HG03460 (cell line): Measurements from ENCODE around the gene TPM1.
"Not testable (repeated sequence)": the region's sequence is repeated elsewhere in the genome, so short reads cannot be mapped to it uniquely, and the experiment has no call there.

Source experiments
- ATAC-seq: cut with Tn5 transposase; IDR thresholded peaks from one replicate; pipeline ENCODE4 v1.9.1; 2021; ENCODE audit not compliant: unreplicated experiment

TPM1 gene

DNA sequence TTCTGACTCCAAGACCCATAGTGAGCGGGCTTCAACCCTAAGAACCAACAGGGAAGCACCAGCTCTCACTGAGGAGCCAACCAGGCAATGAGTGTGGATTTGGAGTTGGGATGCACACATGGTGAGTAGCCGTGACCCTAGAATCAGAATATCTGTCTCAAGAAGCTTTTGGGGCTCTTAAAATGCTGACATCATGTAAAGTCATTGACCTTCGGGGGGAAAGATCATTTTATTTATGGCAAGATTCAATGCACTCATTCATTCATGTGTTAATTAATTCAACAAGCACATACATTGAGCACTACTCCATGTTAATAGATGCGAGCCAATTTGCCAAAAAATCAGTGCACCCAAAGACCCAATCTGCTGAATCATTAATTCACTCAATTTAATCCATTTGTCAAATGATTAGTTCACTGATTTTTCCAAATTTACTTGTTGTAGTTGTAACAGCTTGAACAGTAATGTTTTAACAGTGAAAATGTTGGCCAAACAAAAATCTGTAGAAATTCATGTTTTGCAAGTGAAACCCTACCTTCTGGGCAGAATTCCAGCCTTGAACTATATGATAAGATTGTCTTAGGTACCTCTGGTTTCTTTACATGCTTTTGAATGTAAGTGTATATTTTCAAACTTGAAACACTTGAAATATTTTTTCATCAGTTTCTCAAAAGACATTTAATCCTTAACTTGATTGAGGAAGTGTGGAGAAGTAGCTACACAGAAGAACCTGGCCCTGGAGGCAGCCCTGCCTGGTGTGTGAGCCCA lies 49.3 kb downstream of the TPM1 start:
- ATAC-seq: no peak

DNA sequence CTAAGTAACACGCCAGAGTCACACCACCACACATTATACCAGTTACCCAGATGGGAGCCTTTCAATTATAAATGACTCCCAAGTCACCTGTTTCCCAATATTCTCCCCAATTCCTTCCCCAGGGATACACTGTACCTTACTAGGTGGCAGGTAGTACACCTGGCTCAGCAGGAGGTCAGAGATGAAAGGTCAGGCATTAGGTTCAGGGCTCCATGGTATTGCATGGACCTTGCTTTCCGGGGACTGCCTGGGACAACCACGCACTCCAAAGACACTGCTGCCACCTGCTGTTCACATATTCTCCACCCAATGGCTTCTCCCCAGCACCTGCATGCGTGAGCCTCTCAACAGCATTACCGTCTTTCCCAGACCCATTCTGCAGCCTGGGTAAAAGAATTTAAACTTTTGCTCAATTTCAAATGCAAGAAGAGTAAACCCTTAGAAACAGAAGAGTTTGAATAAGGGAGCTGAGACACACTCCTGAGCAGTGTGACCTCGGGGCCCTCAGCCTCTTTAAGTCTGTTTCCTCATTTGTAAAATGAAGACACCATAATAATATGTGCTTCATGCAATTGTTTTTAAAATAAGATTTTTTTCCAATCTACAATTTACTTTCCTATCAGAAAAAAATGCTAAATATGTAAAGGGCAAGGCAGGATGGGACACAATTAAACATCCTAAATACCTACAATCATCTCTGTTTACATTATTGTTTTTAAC lies 51.1 kb downstream of the TPM1 start:
- ATAC-seq: no peak

DNA sequence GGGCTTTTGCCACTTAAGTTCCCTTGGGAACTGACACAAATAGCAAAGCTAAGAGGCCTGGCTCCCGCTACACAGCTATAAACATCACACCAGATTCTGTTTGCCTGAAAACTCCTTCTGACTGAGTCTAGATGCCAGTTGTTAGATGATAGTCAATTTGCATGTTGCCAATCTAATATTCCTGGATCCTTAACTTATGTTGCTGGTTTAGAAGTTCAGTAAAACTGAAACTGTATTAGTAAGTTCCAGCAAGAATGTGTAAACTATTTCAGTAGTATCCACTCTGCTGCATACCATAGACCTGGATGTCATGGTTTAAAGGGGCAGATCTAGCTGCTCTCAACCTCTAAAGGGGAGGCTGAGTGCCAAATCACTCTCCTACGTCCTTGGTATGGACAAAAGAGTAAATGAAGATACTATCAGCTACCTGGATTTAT lies 52.0 kb downstream of the TPM1 start:
- no peak for ATAC-seq

DNA sequence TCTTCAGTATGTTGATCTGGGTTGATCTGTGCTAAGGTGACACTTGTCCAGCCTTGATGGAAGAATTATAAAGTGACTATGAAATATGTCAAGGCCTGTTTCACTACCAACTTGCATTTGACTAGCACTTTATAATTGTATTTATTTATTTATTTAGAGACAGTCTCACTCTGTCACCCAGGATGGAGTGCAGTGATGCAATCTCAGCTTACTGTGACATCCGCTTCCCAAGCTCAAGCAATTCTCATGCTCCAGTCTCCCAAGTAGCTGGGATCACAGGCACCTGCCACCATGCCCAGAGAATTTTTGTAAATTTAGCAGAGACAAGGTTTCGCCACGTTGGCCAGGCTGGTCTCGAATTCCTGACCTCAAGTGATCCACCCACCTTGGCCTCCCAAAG lies 53.6 kb downstream of the TPM1 start:
- no peak for ATAC-seq

DNA sequence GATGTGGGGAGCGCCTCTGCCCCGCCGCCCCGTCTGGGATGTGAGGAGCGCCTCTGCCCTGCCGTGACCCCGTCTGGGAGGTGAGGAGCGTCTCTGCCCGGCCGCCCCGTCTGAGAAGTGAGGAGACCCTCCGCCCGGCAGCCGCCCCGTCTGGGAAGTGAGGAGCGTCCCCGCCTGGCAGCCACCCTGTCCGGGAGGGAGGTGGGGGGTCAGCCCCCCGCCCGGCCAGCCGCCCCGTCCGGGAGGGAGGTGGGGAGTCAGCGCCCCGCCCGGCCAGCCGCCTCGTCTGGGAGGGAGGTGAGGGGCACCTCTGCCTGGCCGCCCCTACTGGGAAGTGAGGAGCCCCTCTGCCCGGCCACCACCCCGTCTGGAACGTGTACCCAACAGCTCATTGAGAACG lies 56.4 kb downstream of the TPM1 start:
- not testable (repeated sequence) for ATAC-seq

DNA sequence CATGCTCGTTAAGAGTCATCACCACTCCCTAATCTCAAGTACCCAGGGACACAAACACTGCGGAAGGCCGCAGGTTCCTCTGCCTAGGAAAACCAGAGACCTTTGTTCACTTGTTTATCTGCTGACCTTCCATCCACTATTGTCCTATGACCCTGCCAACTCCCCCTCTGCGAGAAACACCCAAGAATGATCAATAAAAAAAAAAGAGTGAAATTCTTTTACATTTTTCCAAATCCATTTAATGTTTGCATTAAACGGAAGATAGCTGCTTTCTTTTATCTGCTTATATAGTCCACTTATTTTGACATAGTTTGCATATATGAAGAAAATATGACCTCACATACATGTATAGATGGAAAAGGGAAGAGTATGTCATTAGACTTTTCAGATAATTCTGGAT lies 57.0 kb downstream of the TPM1 start:
- ATAC-seq: not testable (repeated sequence)

DNA sequence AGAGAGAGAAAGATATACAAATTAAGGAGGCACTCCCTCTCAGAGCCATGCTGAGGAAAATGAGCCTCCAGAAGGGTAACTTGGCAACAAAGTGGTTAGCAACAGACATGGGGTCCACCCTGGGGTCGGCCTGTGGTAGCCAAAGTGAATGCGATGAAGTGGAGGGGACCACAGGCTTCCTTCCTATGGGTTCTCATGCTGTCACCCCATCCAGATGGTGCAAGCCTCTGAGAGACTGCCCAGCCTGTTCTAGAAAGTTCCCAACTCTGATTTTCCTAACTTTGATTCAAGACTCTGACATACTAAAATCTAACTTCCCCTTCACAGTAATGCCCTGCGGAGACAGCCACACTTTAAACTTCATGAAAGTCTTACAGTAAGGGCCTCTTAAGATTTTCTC lies 60.9 kb downstream of the TPM1 start:
- no peak for ATAC-seq

DNA sequence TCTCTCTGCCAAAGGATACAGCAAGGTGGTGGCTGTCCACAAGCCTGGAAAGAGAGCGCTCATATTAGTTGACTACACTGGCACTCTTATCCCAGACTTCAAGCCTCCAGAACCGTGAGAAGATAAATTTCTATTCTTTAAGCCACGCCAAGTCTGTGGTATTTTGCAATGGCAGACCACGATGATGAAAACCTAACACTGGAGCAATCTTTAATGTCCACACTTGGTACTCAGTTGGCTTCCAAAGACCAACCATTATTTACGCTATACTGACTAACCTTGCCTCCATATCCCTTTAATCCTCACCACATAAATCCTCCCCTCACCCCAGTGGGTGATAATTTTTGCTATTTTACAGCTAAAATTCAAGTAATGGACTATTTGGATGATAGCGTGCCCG lies 62.2 kb downstream of the TPM1 start:
- ATAC-seq: no peak

DNA sequence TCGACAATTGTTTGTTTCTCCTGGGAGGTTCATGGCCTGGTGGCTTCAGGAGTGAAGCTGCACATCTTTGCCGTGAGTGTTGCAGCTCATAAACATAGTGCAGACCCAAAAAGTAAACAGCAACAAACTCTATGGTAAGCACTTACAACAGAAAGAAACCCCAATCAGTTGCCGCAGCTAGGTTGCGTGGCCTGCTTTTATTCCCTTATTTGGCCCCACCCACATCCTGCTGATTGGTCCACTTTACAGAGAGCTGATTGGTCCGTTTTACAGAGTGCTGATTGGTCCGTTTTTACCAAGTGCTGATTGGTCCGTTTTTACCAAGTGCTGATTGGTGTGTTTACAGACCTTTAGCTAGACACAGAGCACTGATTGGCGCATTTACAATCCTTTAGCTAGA lies 62.8 kb downstream of the TPM1 start:
- not testable (repeated sequence) for ATAC-seq

DNA sequence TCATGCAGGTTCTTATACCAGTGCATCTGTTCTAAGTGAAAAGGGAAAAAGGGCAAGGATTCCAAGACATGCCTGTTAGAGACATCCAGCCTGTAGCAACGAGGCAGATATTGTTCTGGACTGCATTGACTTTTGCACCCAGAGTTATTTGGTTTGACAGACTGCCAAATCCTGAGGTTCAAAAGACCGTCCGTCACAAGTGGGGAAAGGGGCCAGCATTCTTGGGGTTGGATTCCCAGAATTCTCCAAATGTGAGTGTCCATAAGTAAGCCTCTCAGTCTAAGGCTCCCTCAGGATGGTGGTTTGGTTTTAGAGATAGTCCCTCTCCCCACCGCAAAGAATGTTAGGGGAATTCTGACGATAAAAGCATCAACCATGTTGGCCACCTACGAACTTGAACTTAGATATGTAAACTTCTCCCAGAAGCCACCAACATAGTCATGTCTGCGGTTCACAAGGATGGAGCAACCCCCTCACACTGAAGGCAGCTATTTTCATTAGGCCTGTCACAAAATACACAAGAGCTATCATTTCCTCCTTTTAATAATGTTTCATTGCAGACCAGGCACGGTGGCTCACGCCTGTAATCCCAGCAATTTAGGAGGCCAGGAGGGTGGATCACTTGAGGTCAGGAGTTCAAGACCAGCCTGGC lies 65.5 kb downstream of the TPM1 start:
- no peak for ATAC-seq

DNA sequence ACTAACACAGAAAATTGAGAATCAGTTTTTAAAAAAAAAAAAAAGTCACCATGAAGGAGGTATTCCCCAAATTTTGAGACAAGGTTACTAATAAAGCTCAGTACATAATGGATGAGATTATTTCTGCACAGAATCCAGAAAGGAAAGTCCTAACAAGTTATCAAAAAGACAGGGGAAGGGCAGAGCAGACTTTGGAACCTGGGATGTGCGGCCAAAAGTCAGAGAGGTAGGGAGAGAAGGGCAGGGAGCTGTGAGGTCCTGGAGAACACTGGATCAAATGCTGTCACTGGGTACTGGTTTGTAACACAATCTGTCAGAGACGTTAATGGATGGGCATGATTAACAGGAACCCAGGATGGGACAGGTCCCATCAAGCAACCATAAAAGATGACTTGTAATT lies 67.0 kb downstream of the TPM1 start:
- ATAC-seq: no peak

DNA sequence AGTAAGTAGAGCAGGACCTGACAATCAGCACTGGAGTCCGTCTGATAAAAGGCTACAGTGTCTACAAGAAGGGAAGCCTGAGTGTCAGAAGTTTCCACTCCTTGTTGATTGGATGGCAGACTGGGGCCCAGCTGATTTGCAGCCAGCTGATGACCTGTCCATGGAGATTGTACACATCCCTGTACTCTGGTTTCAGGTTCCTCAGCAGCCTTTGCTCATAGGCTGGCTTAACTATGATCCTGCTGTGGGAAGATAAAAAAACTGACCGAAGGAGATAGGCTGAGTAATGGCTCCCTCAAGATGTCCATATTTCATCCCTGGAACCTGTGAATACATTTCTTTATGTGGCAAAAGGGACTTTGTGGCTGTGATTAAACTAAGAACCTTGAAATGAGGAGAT lies 67.4 kb downstream of the TPM1 start:
- no peak for ATAC-seq

DNA sequence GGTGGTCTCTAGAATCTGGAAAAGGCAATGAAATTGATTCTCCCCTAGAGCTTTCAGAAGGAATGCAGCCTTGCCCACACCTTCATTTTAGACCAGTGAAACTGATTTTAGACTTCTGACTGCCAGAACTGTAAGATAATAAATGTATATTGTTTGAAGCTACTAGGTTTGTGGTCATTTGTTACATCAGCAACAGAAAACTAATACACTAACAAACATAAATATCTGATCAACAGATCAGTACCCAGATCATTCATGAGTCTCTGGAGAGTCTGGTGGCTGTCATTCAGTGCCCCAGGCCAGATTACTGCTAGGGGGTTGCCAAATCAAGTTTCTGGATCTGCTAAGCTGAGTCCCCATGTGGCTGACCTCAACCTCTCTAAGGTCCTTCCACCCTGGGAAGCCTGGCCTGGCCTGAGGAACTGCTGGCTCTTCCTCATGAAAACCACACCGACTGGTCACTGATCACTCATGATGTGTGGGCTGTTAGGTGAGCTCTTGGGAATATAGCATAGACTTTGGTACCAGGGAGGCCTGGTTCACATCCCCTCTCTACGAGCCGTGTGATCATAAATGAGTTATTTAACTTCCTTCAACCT lies 68.0 kb downstream of the TPM1 start:
- no peak for ATAC-seq

DNA sequence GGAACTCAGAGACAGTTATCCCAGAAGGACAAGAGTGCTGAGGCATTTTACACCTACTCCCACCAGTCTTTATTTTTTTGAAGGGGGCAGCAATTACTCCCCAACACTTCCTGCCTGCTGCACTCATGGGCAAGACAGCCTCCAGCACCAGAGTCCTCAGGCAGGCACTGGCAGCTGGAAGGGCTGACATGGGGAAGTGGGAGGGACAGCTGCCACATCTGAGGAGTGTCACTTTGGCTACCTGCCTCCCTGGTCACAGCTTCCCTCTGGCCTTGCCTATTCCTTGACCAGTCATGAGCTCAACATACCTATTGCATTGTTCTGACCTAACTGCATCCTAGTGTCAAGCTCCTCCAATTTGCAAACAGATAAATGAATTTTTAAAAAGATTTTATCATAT lies 68.9 kb downstream of the TPM1 start:
- ATAC-seq: no peak

DNA sequence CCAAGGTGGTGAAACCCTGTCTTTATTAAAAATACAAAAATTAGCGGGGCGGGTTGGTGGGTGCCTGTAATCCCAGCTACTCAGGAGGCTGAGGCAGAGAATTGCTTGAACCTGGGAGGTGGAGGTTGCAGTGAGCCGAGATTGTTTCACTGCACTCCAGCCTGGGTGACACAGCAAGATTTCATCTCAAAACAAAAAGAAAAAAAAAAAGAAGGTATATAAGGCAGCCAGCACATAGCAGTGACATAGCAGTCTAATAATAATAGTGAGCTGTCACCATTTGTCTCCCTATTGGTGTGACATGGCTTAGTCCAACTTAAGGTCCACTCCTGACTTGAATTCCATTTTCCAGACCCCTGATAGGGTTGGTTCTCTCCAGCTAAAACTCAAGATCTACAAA lies 70.3 kb downstream of the TPM1 start:
- no peak for ATAC-seq

DNA sequence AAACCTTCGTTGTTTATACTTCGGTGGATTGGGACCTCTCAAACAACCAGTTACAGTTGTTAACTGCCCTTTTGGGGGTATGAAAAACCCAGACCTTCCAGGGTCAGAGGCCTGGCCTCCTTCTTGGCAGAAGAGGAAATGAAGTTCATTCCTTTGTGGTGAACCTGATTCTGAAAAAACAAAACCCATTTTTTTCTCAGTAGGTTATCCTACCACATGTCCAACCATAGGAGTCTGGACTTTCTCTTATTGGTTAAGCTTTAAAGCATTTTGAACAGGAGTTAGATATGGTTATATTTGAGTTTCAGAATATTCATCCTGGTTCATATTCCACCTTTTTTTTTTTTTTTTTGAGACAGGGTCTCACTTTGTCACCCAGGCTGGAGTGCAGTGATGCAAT lies 71.9 kb downstream of the TPM1 start:
- no peak for ATAC-seq
